ENCODE measurements around the gene OSGIN1.
"Not testable (repeated sequence)": the region's sequence is repeated elsewhere in the genome, so short reads cannot be mapped to it uniquely, and the experiment has no call there.

Gene OSGIN1

DNA sequence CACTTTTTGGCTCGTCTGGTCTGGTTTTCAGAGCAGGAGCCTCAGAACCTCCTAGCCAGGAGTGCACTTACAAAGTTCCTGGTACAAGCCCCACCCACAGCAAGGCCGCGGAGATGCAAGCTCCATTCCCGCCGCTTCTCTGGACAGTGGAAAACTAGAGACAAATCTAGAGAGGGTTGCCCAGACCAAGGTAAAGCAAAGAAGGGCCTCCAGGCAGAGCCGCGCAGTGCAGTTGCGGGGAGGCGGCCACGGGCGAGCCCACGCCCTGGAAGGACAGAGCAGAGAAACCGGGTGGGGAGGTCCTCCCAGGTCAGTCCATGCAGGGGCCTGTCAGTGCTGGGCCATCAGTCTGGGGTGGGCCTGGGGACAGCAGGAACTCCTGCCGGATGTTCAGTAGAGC lies 11.0 kb upstream of the OSGIN1 start:
- no peak for DNase-seq

DNA sequence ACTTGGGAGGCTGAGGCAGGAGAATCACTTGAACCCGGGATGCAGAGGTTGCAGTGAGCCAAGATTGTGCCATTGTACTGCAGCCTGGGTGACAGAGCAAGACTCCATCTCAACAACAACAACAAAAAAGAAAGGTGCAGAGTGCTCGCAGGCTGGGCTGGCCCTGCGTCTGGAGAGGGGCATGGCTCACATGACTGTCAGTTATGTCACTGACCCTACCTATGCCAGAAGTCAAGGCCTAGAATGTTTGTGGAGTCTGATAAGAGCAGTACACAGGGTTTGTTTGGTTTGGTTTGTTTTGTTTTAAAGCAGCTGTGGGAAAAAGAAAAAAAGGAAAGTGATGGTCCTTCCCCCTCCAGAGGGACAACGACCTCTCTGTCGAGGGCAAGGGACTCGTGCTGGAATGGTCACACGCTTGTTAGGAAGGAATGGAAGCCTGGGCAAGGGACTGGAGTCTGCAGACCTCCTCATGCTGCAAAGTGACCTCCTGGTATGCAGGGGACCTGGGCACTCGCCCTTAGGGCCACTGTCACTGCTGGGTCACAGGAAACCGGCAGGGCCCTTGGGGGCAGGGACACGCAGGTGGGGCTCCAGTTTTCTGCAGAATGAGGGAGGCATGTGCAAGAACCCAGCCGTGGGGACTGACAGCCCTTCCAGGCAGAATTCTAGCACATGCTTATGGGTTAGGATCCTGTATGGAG lies 10.1 kb upstream of the OSGIN1 start:
- no peak for DNase-seq

GRCh38 chr16:83943516-83944050 lies 9.5 kb upstream of the OSGIN1 start:
- no peak for DNase-seq

- no peak for DNase-seq
Observed at GRCh38 chr16:83945587-83945986, 7.5 kb upstream of the OSGIN1 start.

- no peak for DNase-seq
Observed at GRCh38 chr16:83946154-83946780, 6.8 kb upstream of the OSGIN1 start.

GRCh38 chr16:83946781-83947566 lies 6.1 kb upstream of the OSGIN1 start:
- no peak for DNase-seq

- no peak for DNase-seq
Observed at GRCh38 chr16:83947642-83948234, 5.3 kb upstream of the OSGIN1 start.

GRCh38 chr16:83948914-83949723 lies 3.9 kb upstream of the OSGIN1 start:
- DNase-seq: no peak

DNA sequence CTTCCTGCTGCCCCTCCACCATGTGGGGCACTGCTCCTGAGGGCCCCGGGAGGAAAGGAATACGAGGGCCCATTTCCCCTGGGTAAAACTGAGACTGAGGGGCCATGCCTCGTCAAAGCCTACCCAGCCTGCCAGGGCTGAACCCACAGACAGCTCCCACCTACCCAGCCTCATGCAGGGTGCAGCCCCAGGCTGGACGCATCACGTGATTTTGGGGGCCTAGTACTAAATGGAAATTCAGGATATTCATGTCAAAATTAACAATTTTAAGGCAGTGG lies 3.4 kb upstream of the OSGIN1 start:
- no peak for DNase-seq

- not testable (repeated sequence) for DNase-seq
Observed at GRCh38 chr16:83950862-83951399, 2.1 kb upstream of the OSGIN1 start.

DNA sequence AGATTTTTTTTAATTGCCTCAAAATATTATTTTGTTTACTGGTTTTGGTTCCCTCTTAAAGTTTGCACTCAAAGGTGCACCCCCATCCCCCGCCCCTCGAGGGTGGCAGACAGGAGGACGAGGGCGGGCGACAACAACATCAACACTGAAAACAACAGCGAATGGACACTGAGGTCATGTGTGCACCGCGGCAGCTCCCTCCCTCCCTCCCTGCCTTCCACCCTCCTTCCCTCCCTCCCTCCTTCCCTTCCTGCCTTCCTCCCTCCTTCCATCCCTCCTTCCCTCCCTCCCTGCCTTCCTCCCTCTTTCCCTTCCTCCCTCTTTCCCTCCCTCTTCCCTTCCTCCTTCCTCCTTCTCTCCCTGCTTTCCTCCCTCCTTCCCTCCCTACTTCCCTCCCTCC lies 1.5 kb upstream of the OSGIN1 start:
- DNase-seq: no peak

DNA sequence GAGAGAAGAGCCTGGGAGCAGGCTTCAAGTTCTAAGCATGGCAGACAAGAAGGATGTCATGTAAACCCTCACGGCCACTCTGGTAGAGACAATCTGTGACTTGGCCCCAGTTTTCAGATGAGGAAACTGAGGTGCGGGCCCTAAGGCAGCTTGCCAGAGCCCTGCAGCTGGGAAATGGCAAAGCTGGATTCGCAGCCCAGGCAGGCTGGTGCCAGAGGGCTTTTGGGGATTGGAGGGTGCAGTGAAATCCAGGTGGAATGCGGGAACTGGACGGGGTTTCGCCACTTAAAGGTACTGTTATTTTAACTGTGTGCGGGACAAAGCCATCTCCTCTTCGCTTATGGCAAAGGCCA lies 477 bp upstream of the OSGIN1 start:
- no peak for DNase-seq

- peak; percentile 55 for DNase-seq
Observed at GRCh38 chr16:83953796-83954576, 946 bp downstream of the OSGIN1 start.

DNA sequence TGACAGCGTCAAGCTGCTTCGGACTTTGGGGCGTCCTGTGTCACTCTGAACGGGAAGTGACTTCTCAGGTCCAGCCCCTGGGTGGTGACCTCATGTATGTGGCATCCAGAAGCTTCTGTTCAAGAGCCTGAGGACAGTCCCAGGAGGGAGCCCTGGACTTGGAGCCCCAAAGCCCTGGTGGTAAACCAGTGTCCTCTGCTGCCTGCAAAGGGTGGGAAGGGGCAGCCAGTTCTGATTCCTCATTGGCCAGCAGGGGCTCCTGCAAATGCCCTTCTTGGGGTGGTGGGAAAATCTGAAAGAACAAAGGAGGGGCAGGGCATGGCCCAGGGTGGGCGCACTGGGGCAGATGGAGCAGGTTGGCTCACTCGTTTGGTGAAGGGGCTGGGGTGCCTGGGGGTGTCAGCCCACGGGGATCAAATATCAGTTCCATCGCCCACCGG lies 1.6 kb downstream of the OSGIN1 start:
- DNase-seq: no peak

DNA sequence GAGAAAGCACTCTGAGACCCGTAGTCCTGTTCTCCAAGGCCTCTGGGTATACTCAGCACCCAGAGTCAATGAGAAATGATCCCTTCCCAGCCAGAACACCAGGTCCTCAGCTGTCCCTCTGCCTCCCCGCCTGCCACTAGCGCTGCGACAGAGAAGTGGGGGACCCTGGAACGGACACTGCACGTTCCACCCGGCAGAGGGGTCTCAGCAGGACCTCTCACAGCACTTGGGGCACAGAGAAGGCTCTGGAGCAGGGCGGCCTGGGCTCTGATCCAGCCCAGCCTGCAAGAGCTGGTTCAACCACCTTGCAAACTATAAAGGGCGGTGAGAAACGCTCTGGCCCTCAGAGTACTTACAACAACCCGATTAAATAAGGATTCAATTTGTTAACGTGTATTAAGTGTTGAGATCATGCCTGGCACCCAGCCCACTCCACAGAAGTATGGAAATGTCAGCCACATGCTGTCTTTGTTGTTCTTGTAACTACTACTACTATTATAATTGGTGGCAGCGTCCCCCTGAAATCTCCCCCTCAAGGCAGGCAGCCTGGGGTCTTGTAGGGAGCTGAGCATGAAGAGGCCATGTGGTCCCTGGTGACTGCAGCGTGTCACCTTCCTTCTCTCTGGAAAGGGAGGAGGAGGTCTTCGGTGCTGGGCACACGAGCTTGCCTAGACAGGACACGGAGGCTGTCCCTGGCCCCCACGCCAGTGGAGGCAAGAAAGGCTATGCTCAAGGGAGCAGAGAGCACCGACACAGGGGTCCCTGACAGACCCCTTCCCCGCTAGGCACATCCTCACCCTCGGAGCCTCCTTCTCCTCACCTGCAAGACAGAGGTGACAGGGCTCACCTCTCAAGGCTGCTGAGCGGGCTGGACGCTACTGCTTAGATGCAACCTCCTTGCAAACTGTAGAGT lies 2.4 kb downstream of the OSGIN1 start:
- no peak for DNase-seq

GRCh38 chr16:83956336-83957289 lies 3.6 kb downstream of the OSGIN1 start:
- peak; percentile 86 for DNase-seq

DNA sequence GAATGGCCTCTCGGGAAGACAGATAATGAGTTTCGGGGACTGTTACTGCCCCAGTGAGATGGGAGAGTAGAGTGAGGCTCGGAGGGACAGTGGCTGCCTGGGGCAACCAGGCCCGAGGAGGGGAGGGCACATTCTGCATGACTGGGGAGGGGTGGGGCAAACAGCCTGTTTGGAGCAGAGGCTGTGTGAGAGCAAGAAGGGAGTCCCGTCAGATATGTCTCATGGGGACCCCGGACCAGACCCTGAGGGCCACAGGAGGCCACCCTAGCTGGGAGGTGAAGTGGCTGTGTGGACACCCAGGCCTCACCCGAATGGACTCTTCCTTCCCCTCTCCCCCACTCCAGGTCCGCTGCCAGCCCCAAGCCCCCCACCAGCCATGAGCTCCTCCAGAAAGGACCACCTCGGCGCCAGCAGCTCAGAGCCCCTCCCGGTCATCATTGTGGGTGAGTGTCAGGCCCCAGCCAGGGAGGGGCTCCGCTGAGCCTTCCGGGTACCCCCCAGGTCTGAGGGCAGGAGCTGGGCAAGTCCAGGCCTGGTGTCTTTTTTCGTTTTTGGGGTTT lies 4.3 kb downstream of the OSGIN1 start:
- DNase-seq: no peak

- no peak for DNase-seq
Observed at GRCh38 chr16:83958137-83958845, 5.3 kb downstream of the OSGIN1 start.

Measured in activated CD4-positive, alpha-beta T cell treated with anti-CD3 and anti-CD28 coated beads, Interleukin-2, Interleukin-6, amounts not matched to agents 100 ng/mL and 50 ng/mL, durations not matched to agents 16 hours and 8 hours (primary cell).